Type B pancreatic cell (in vitro differentiated cells): ENCODE data around the gene POT1. TPM values are rescaled to one million over a fixed set of nuclear protein-coding genes. Genes with fewer than 3 reads are reported as not detected.
"Not testable (repeated sequence)": the region's sequence is repeated elsewhere in the genome, so short reads cannot be mapped to it uniquely, and the experiment has no call there.

Experiments
- DNase-seq: peaks from one replicate; pipeline ENCODE4 v3.0.0; 2021; ENCODE audit warnings: mixed read lengths; ENCODE audit not compliant: unreplicated experiment; ENCODE audit errors: extremely low spot score
- H3K27ac Mint-ChIP-seq: 2 replicates; pipeline ENCODE4 v1.8.0; 2021; ENCODE audit warnings: mild to moderate bottlenecking, mixed read lengths
- H3K27me3 Mint-ChIP-seq: 2 replicates; pipeline ENCODE4 v1.8.0; 2021; ENCODE audit warnings: mixed read lengths
- H3K36me3 Mint-ChIP-seq: 2 replicates; pipeline ENCODE4 v1.8.0; 2021; ENCODE audit warnings: mixed read lengths
- H3K4me1 Mint-ChIP-seq: one replicate; pipeline ENCODE4 v1.8.0; 2021; ENCODE audit warnings: mixed read lengths; ENCODE audit not compliant: unreplicated experiment
- H3K4me3 Mint-ChIP-seq: 2 replicates; pipeline ENCODE4 v1.8.0; 2021; ENCODE audit warnings: mild to moderate bottlenecking, mixed read lengths
- H3K9me3 Mint-ChIP-seq: 2 replicates; pipeline ENCODE4 v1.8.0; 2021; ENCODE audit warnings: mixed read lengths
- long read RNA-seq: library from polyadenylated mRNA; unstranded; transcript quantifications from one replicate; pipeline ENCODE4 v2.0.0, GENCODE V29; 2020
- total RNA-seq: library from RNA; stranded (reverse); gene quantifications from 2 replicates; pipeline ENCODE4 v1.2.1, GENCODE V29; 2021; ENCODE audit warnings: low replicate concordance
- TF ChIP-seq, protein P1 (sequence below): fragments of 200-600 bp; sonication (generic); conservative IDR thresholded peaks from 2 replicates; pipeline ENCODE4 v1.5.0; 2021; ENCODE audit warnings: antibody characterized with exemption, mild to moderate bottlenecking

POT1 gene, protein sequence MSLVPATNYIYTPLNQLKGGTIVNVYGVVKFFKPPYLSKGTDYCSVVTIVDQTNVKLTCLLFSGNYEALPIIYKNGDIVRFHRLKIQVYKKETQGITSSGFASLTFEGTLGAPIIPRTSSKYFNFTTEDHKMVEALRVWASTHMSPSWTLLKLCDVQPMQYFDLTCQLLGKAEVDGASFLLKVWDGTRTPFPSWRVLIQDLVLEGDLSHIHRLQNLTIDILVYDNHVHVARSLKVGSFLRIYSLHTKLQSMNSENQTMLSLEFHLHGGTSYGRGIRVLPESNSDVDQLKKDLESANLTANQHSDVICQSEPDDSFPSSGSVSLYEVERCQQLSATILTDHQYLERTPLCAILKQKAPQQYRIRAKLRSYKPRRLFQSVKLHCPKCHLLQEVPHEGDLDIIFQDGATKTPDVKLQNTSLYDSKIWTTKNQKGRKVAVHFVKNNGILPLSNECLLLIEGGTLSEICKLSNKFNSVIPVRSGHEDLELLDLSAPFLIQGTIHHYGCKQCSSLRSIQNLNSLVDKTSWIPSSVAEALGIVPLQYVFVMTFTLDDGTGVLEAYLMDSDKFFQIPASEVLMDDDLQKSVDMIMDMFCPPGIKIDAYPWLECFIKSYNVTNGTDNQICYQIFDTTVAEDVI
- total RNA-seq = 12.6 and 27.3 TPM in 2 replicates
- long read RNA-seq, full-length matches to known transcripts = 12 of 27 reads
- long read RNA-seq, partial matches to known transcripts = 5 of 27 reads
- long read RNA-seq, other reads (novel, unspliced or antisense) = 10 of 27 reads

DNA sequence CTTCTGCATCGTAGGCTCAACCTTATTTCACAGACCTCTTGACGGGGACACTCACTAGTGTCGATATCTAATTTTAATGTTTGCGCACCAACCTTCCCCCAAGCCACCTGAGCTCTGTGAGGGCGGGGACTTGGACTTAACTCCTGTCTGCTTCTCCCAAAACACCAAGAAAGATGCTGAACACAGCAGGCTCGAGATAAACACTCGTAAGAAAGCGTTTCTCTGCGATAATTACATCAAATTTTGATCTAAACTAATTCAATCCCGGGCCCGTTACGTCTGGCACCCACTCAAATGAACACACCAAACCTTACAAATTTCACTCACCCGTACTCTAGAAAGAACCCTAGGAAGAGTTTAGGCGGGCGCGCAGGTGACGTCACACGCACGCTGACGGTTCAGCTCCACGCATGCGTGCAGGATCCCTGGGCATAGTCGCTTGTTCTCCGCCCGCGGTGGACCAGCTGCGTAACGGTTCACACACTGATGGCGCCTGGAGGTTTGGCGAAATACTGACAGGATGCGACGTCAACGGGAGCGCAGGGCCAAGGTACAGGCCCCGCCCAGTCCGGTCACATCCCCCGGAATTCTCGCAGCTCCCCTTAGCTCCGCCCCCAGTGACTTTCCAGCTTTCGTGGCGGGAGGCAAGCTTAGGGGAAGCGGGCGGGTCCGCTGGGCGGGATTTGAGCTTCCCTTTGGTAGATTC, at the start of gene POT1:
POT1 (minus strand) TSS at position 359 of the 706 bp plus-strand sequence. CDS start 32,652 bp downstream, outside the sequence.
- peaks cover 11% of the 10 kb centered on the region for H3K4me1 Mint-ChIP-seq
- peak within 1 kb of the TSS; percentile 96 for H3K4me3 Mint-ChIP-seq
- no peaks in the 10 kb centered on the region for H3K36me3 Mint-ChIP-seq
- TF ChIP-seq, protein P1, sequence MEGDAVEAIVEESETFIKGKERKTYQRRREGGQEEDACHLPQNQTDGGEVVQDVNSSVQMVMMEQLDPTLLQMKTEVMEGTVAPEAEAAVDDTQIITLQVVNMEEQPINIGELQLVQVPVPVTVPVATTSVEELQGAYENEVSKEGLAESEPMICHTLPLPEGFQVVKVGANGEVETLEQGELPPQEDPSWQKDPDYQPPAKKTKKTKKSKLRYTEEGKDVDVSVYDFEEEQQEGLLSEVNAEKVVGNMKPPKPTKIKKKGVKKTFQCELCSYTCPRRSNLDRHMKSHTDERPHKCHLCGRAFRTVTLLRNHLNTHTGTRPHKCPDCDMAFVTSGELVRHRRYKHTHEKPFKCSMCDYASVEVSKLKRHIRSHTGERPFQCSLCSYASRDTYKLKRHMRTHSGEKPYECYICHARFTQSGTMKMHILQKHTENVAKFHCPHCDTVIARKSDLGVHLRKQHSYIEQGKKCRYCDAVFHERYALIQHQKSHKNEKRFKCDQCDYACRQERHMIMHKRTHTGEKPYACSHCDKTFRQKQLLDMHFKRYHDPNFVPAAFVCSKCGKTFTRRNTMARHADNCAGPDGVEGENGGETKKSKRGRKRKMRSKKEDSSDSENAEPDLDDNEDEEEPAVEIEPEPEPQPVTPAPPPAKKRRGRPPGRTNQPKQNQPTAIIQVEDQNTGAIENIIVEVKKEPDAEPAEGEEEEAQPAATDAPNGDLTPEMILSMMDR = no peak
- DNase-seq = peak; percentile 97
- peak within 1 kb of the TSS; percentile 95 for H3K27ac Mint-ChIP-seq
- peaks cover 3% of the 10 kb centered on the region for H3K27me3 Mint-ChIP-seq
- H3K9me3 Mint-ChIP-seq = no peaks in the 10 kb centered on the region

DNA sequence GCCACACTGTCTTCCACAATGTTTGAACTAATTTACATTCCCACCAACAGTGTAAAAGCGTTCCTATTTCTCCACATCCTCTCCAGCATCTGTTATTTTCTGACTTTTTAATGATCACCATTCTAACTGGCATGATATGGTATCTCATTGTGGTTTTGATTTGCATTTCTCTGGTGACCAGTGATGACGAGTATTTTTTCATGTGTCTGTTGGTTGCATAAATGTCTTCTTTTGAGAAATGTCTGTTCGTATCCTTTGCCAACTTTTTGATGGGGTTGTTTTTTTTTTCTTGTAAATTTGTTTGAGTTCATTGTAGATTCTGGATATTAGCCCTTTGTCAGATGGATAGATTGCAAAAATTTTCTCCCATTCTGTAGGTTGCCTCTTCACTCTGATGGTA, 45.5 kb upstream of the POT1 start:
- H3K27me3 Mint-ChIP-seq, H3K4me3 Mint-ChIP-seq, H3K9me3 Mint-ChIP-seq, H3K4me1 Mint-ChIP-seq, DNase-seq, H3K36me3 Mint-ChIP-seq, H3K27ac Mint-ChIP-seq: not testable (repeated sequence)

DNA sequence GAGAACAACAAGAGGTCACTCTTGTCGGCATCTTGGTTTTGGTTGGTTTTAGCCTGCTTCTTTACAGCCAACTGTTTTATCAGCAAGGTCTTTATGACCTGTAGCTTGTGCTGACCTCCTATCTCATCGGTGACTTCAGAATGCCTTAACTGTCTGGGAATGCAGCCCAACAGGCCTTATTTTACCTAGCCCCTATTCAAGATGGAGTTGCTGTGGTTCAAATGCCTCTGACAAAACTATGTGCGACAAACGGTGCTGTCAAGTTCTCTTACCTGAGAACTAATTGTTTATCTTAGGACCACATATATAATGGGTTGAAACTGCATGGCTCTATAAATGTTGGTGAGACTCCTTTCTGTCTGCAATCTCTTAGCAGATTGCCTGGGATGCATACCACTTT, 35.9 kb upstream of the POT1 start:
- Mint-ChIP-seq H3K4me3 (no peak overlapping the region), H3K27ac (no peak overlapping the region), H3K36me3 (no peaks in the 10 kb centered on the region), H3K27me3 (no peaks in the 10 kb centered on the region), H3K9me3 (no peaks in the 10 kb centered on the region), H3K4me1 (no peaks in the 10 kb centered on the region)
- no peak for DNase-seq
- TF ChIP-seq, protein P1 = no peak

DNA sequence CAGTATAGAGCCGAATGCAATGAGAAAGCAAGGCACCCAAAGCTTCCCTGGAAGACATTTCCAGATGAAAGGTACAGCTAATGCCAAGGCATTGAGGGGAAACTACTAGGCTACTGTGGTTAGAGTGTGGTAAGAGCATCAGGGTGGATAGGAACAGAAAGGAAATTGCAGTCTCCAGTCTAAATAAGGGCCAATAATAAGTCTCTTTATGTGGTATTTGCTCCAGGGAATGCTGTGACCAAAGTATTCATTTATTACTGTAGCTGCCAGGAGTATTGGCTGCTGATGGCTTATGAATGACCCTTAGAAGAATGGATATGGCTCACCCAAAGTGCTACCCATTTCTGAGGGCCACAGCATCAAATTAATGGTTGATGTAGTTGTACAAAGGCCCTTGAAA, 30.1 kb upstream of the POT1 start:
- Mint-ChIP-seq H3K27ac (no peak overlapping the region), H3K4me1 (no peaks in the 10 kb centered on the region), H3K4me3 (no peak overlapping the region), H3K36me3 (no peaks in the 10 kb centered on the region), H3K9me3 (peaks cover 5% of the 10 kb centered on the region), H3K27me3 (no peaks in the 10 kb centered on the region)
- TF ChIP-seq, protein P1 = no peak
- no peak for DNase-seq

DNA sequence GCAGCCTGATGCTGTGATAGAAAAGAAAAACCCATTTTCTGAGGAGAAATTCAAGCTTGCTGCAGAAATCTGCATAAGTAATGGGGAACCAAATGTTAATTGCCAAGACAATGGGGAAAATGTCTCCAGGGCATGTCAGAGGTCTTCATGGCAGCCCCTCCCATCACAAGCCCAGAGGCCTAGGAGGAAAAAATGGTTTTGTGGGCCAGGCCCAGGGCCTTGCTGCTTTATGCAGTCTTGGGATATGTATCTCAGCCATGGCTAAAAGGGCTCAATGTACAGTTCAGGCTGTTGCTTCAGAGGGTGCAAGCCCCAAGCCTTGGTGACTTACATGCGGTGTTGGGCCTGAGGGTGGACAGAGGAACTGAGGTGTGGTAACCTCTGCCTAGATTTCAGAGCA, 28.3 kb upstream of the POT1 start:
- not testable (repeated sequence) for H3K27me3 Mint-ChIP-seq, DNase-seq, H3K9me3 Mint-ChIP-seq, H3K27ac Mint-ChIP-seq, H3K4me3 Mint-ChIP-seq, H3K36me3 Mint-ChIP-seq, H3K4me1 Mint-ChIP-seq

DNA sequence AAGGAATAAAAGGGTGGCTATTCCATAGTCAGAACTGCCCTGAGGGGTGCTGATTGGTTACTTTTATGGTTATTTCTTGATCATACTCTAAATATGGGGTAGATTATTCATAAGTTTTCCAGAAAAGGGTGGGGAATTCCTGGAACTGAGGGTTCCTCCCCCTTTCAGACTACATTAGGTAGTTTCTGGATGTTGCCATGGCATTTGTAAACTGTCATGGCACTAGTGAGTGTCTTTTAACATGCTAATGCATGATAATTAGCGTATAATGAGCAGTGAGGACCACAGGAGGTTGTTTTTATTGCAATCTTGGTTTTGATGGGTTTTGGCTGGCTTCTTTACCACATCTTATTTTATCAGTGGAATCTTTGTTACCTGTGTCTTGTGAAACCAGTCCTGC, 26.5 kb upstream of the POT1 start:
- peaks cover 5% of the 10 kb centered on the region for H3K9me3 Mint-ChIP-seq

More for the DNA sequence above, 26.5 kb upstream of the POT1 start:
- H3K4me1 Mint-ChIP-seq = no peaks in the 10 kb centered on the region
- DNase-seq = no peak
- no peak overlapping the region for H3K27ac Mint-ChIP-seq
- H3K4me3 Mint-ChIP-seq = no peak overlapping the region
- TF ChIP-seq, protein P1 = no peak
- peaks cover 6% of the 10 kb centered on the region for H3K27me3 Mint-ChIP-seq
- no peaks in the 10 kb centered on the region for H3K36me3 Mint-ChIP-seq
